HG02970 (cell line): ENCODE results near the gene KCNA10.

Experiments used
- ATAC-seq: cut with Tn5 transposase; IDR thresholded peaks from one replicate; pipeline ENCODE4 v1.9.1; 2021; ENCODE audit warnings: mild to moderate bottlenecking, moderate library complexity, moderate number of reproducible peaks; ENCODE audit not compliant: unreplicated experiment, low FRiP score

The KCNA10 gene

DNA sequence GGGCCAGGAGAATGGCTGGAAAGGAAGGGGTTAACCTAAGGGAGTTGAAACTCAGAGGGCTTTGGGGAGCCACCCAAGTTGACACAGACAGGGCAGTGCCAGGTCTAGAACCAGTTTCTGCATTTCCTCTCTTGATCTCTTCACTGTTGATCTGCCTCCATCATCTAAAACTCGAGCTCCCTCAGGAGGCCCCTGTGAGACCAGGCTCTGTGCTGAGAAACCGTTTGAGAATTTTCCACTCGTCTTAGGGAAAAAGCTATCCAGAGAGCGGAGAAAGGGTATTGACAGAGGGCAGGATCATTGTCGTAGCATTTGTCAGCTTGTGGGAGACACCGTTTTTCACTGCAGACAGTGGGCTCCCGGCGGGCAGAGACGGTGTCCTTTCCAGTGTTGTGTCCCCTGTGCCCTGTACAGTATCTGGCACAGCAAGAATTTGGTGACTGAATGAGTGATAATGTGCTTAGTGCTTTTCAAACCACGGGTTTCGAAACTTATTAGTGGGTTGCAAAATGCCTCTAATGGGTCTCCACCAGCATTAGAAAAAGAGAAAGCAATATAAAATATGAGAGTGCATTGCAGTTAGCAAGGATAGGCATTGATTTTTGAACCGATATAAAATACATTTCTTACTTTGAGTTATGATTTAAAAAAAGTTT is 36.9 kb downstream of the KCNA10 start:
- no peak for ATAC-seq

GRCh38 chr1:110480356-110481096 is 38.4 kb downstream of the KCNA10 start:
- no peak for ATAC-seq

DNA sequence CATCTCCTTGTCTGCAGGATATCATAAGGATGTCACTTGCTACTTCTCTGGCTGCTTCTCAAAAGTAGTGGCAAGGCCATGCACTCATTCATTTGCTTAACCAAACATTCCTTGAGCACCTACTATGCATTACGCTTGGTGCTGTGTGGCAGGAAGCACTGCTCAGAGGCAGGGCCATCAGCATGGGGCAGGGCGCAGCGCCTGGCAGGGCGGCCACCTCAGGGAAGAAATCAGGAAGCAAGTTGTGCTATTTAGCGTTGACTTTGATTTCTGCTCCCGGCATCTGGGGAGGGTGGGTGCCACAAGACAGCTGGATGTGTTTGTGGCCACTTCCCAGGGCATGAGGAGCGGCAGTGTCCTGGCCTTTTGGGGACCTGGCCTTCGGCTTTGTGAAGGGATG is 40.1 kb downstream of the KCNA10 start:
- no peak for ATAC-seq

- ATAC-seq = no peak
Measured at GRCh38 chr1:110477967-110478640, 40.9 kb downstream of the KCNA10 start.

DNA sequence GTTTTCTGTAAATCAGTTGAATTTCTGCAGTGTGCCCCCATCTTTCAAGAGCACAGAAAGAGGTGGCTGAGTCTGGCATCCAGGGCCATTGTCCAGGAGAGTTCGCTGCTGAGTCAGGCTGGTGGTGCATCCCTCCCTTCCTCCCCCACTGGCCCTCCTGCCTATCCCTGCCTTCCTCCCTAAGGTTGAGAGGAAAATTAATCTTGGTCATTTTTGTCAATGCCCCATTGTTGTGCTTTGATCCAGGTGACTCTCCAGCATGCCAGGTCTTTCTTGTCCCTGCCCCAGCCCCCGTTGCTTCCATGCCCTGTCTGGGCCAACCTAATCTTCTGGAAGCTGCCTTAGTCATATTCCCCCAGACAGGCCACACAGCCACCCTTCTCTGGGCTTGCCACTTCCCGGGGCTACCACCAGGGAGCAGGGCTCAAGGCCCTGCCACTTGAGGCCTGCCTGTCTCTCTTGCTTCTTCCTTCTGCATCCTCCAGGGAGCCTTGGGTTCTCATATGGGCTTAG is 41.5 kb downstream of the KCNA10 start:
- ATAC-seq = no peak

GRCh38 chr1:110477041-110477440 is 41.9 kb downstream of the KCNA10 start:
- no peak for ATAC-seq

DNA sequence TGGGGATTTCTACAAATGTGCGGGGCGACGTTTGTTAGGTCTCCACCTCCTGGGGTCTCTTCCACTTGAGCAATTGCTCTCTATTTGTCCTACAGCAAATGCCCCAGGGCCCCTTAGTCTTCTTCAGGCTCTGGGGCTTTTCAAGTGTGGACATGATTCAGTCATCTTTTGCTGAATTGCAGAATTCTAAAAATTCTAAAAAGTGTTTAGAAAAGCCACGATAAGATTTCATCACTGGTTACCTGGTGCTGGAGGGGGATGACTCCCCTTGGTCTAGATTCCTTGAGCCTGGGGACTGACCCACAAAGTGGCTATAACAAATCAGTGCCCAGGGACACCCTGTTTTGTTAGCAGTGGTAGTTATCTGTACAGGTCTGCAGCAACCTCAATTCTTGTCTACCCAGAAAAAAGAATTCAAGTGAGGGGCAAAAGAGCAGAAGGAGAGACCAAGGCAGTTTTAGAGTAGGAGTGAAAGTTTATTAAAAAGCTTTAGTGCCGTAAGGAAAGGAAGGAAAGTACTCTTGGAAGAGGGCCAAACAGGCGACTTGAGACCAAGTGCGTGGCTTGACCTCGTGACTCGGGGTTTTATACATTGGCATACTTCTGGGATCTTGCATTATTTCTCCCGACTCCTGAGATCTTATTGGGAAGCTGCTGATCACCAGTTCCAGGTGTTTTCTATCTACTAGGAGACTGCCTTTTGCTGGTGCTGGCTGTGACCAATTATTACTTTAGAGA is 42.8 kb downstream of the KCNA10 start:
- no peak for ATAC-seq

DNA sequence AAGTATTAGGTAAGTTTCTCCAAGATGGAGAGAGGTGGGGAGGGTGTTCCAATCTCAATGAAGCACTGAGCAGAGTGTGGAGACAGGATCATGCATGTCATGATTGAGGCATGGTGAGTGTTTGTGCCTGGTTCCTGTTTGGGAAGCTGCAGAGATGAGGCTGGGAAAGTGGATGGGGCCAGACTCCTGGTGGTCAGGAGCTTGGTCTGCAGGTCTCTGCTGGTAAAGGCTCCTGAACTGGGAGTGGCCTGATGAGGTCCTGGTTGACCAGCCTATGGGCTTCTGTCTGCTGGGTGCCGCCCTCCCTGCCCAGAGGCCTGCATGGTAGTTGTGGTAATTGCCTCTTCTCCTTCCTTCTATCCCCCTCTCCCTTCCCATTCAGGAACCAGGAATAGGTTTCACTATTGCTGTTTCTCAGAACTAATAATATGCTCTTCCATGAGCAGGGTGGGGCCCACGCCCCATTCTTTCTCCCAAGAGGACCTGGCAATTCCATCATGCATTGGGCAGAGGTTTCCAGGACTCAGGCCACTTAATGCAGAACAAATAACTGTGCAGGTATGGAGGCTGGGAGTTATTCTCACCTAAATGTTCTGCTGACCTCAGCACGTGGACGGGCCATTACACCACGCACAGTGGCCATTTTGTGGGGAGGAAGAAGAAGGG is 43.5 kb downstream of the KCNA10 start:
- ATAC-seq = no peak

DNA sequence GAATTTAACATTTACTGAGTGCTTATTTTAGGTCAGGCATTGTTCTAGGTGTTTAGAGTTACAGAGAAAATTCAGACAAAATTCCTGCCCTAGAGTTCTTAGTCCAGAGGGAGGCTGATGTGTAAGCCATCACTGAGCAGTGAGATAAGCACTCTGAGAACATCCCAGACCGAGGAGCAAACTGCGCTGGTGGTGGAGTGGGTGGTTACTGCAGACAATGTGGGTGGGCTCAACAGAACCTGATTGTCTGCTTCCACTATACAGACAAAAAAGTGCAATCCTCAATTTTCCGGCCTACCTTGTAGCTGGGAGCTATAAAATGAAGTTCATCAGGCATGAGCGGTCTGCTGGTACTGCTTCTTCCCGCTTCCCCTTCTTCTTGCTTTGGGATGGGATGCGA is 44.5 kb downstream of the KCNA10 start:
- no peak for ATAC-seq

GRCh38 chr1:110472546-110472945 is 46.4 kb downstream of the KCNA10 start:
- ATAC-seq = no peak

- no peak for ATAC-seq
Measured at GRCh38 chr1:110471131-110471530, 47.8 kb downstream of the KCNA10 start.
